Nephron progenitor cell (in vitro differentiated cells): ENCODE data around the gene BAZ1A.
"Not testable (repeated sequence)": the region's sequence is repeated elsewhere in the genome, so short reads cannot be mapped to it uniquely, and the experiment has no call there.

ENCODE experiments used
- DNase-seq: peaks from one replicate; pipeline ENCODE4 v3.0.0; 2021
- H3K27ac Mint-ChIP-seq: 2 replicates; pipeline ENCODE4 v1.8.0; 2021; ENCODE audit warnings: mild to moderate bottlenecking, moderate library complexity, mixed read lengths
- H3K27me3 Mint-ChIP-seq: 2 replicates; pipeline ENCODE4 v1.8.0; 2021; ENCODE audit warnings: mild to moderate bottlenecking, low read depth, mixed read lengths; ENCODE audit not compliant: poor library complexity
- H3K36me3 Mint-ChIP-seq: 2 replicates; pipeline ENCODE4 v1.8.0; 2021; ENCODE audit warnings: low read depth, mixed read lengths
- H3K4me1 Mint-ChIP-seq: 2 replicates; pipeline ENCODE4 v1.8.0; 2021; ENCODE audit warnings: mixed read lengths
- H3K4me3 Mint-ChIP-seq: 2 replicates; pipeline ENCODE4 v1.8.0; 2021; ENCODE audit warnings: mild to moderate bottlenecking, moderate library complexity, mixed read lengths
- H3K9me3 Mint-ChIP-seq: 2 replicates; pipeline ENCODE4 v1.8.0; 2021; ENCODE audit warnings: mild to moderate bottlenecking, moderate library complexity, mixed read lengths
- CTCF ChIP-seq: fragments of 200-600 bp; sonication (generic); IDR thresholded peaks from 2 replicates; pipeline ENCODE4 v1.5.0; 2021; ENCODE audit warnings: antibody characterized with exemption

Gene BAZ1A

GRCh38 chr14:34741840-34742239 lies 133.3 kb downstream of the BAZ1A start:
- H3K4me3 Mint-ChIP-seq, result no peak overlapping the region
- H3K27ac Mint-ChIP-seq, result no peak overlapping the region
- TF ChIP-seq CTCF, result no peak
- peaks cover 24% of the 10 kb centered on the region for H3K9me3 Mint-ChIP-seq
- no peaks in the 10 kb centered on the region for H3K27me3 Mint-ChIP-seq
- no peaks in the 10 kb centered on the region for H3K36me3 Mint-ChIP-seq
- no peak for DNase-seq
- H3K4me1 Mint-ChIP-seq, result no peaks in the 10 kb centered on the region

GRCh38 chr14:34740139-34740538 lies 135.0 kb downstream of the BAZ1A start:
- H3K4me1 Mint-ChIP-seq, DNase-seq, H3K27me3 Mint-ChIP-seq, H3K4me3 Mint-ChIP-seq, H3K27ac Mint-ChIP-seq, H3K36me3 Mint-ChIP-seq: not testable (repeated sequence)
- H3K9me3 Mint-ChIP-seq, result peaks cover 24% of the 10 kb centered on the region

- H3K4me3 Mint-ChIP-seq, DNase-seq, H3K4me1 Mint-ChIP-seq, H3K27me3 Mint-ChIP-seq, H3K36me3 Mint-ChIP-seq, H3K27ac Mint-ChIP-seq: not testable (repeated sequence)
- peaks cover 24% of the 10 kb centered on the region for H3K9me3 Mint-ChIP-seq
Observed at GRCh38 chr14:34737079-34737478, 138.1 kb downstream of the BAZ1A start.

- peaks cover 3% of the 10 kb centered on the region for H3K27me3 Mint-ChIP-seq
- H3K27ac Mint-ChIP-seq, result no peak overlapping the region
- no peaks in the 10 kb centered on the region for H3K36me3 Mint-ChIP-seq
- TF ChIP-seq CTCF, result no peak
- H3K9me3 Mint-ChIP-seq, result peaks cover 2% of the 10 kb centered on the region
- H3K4me3 Mint-ChIP-seq, result no peak overlapping the region
- no peaks in the 10 kb centered on the region for H3K4me1 Mint-ChIP-seq
- DNase-seq, result no peak
Observed at GRCh38 chr14:34733245-34733644, 141.9 kb downstream of the BAZ1A start.

GRCh38 chr14:34732802-34733201 lies 142.4 kb downstream of the BAZ1A start:
- H3K27me3 Mint-ChIP-seq, result peaks cover 3% of the 10 kb centered on the region
- TF ChIP-seq CTCF, result no peak
- H3K36me3 Mint-ChIP-seq, result no peaks in the 10 kb centered on the region
- no peak for DNase-seq
- no peak overlapping the region for H3K27ac Mint-ChIP-seq
- H3K4me3 Mint-ChIP-seq, result no peak overlapping the region
- no peaks in the 10 kb centered on the region for H3K4me1 Mint-ChIP-seq
- no peaks in the 10 kb centered on the region for H3K9me3 Mint-ChIP-seq

- no peaks in the 10 kb centered on the region for H3K36me3 Mint-ChIP-seq
- peaks cover 16% of the 10 kb centered on the region for H3K4me1 Mint-ChIP-seq
- H3K9me3 Mint-ChIP-seq, result no peaks in the 10 kb centered on the region
- TF ChIP-seq CTCF, result no peak
- H3K27ac Mint-ChIP-seq, result peak overlapping the region; percentile 29
- DNase-seq, result no peak
- H3K27me3 Mint-ChIP-seq, result peaks cover 10% of the 10 kb centered on the region
- no peak overlapping the region for H3K4me3 Mint-ChIP-seq
Observed at GRCh38 chr14:34723867-34724266, 151.3 kb downstream of the BAZ1A start.

GRCh38 chr14:34722723-34723545 lies 152.2 kb downstream of the BAZ1A start:
- peak; percentile 43 for DNase-seq
- no peak overlapping the region for H3K27ac Mint-ChIP-seq
- peaks cover 16% of the 10 kb centered on the region for H3K4me1 Mint-ChIP-seq
- no peaks in the 10 kb centered on the region for H3K9me3 Mint-ChIP-seq
- TF ChIP-seq CTCF, result peak; percentile 88
- H3K27me3 Mint-ChIP-seq, result peaks cover 10% of the 10 kb centered on the region
- H3K36me3 Mint-ChIP-seq, result no peaks in the 10 kb centered on the region
- no peak overlapping the region for H3K4me3 Mint-ChIP-seq
